ENCODE results near the gene ASXL1. TPM values are rescaled to one million over a fixed set of nuclear protein-coding genes. Genes with fewer than 3 reads are reported as not detected.

ASXL1 gene
- total and polyA plus RNA-seq, 2 donors (not counting 1 experiment from before 2014, with no cell fraction given), result 93.0 to 180 TPM

- Histone ChIP-seq H2AFZ (ENCODE audit: insufficient read depth, low read depth, low read length, poor library complexity, severe bottlenecking) (peak overlapping the region; percentile 60), H3K79me2 (ENCODE audit: control insufficient read depth, insufficient read depth, low read length) (peaks cover 5% of the 10 kb centered on the region), H3K4me1 (ENCODE audit: control insufficient read depth in 2 of 2, insufficient read depth in 2 of 2, low read length in 2 of 2) (peaks cover 14 to 27% of the 10 kb centered on the region in 2 donors), H3K36me3 (replicated peaks in 1 of 2; ENCODE audit: control extremely low read depth in 1 of 2, control insufficient read depth in 1 of 2, extremely low read depth in 1 of 2, insufficient read depth in 2 of 2, low read length in 1 of 2) (no peaks in the 10 kb centered on the region), H4K20me1 (ENCODE audit: control insufficient read depth, insufficient read depth, low read length, poor library complexity, severe bottlenecking) (no peaks in the 10 kb centered on the region), H3K4me3 (ENCODE audit: control extremely low read depth in 1 of 5, extremely low read depth in 1 of 5, insufficient read depth in 1 of 5, low read depth in 2 of 5, low read length in 4 of 5) (peak overlapping the region; percentile 45 to 69 (median 61)), H3K27ac (ENCODE audit: low read length in 2 of 2) (no peak overlapping the region), H3K27me3 (replicated peaks in 1 of 4; ENCODE audit: control extremely low read depth in 1 of 4, control insufficient read depth in 3 of 4, insufficient read depth in 4 of 4, low read length in 3 of 4) (peaks cover 0 to 10% (median 2%) of the 10 kb centered on the region in 4 experiments), H3K9ac (ENCODE audit: low read length) (peak overlapping the region; percentile 67), H3K4me2 (replicated peaks; ENCODE audit: low read depth, low read length, poor library complexity, severe bottlenecking) (peak overlapping the region; percentile 96), H3K9me3 (ENCODE audit: control extremely low read depth in 1 of 3, control insufficient read depth in 2 of 3, insufficient read depth in 1 of 3, low read length in 2 of 3) (peaks cover 0 to 3% (median 0%) of the 10 kb centered on the region in 3 donors)
- ChIA-PET CTCF (interaction anchor here (0.8 to 1.2 kb wide), 5 partner anchors 11 to 175 kb away, joined by 3 to 4 read pairs (median 3); no protein-coding TSS in a partner anchor), POLR2A (interaction anchor here (0.7 kb wide), 1 partner anchor 102 kb away, joined by 3 read pairs; no protein-coding TSS in a partner anchor)
- Mint-ChIP-seq H3K4me1 (peaks cover 14% of the 10 kb centered on the region), H3K4me3 (peak overlapping the region; percentile 97), H3K9me3 (ENCODE audit: insufficient read depth) (no peaks in the 10 kb centered on the region), H3K27ac (peak overlapping the region; percentile 67), H3K27me3 (peaks cover 5% of the 10 kb centered on the region)
- 2% methylated on average over 47 of the region's 74 CpGs for WGBS (ENCODE audit: insufficient coverage)
- DNase-seq (peak; percentile 41), ATAC-seq (ENCODE audit: low read depth) (no peak)
- intact Hi-C loops (cut with micrococcal nuclease), result loop anchor here (10.0 kb wide), 1 partner anchor 280 kb away; the partner anchor contains the start of gene DNMT3B
- TF ChIP-seq EZH2 (IDR thresholded peaks at IDR 0.05; ENCODE audit: borderline replicate concordance, insufficient read depth, low read depth, low read length, poor library complexity, severe bottlenecking) (no peak), CTCF (IDR thresholded peaks at IDR 0.05) (no peak)
Measured at GRCh38 chr20:32484225-32484957, 126.3 kb downstream of the ASXL1 start.
